GM20000 (cell line): ENCODE data around the gene PARN.

Source experiments
- DNase-seq: peaks from one replicate; pipeline ENCODE4 v3.0.0; 2012; ENCODE audit warnings: low spot score
- TF ChIP-seq, protein P1 (sequence below): IDR thresholded peaks from 2 replicates; pipeline ENCODE4 v1.5.1; 2012; ENCODE audit warnings: mild to moderate bottlenecking, control low read depth; ENCODE audit errors: extremely low read depth, missing control alignments

PARN gene

DNA sequence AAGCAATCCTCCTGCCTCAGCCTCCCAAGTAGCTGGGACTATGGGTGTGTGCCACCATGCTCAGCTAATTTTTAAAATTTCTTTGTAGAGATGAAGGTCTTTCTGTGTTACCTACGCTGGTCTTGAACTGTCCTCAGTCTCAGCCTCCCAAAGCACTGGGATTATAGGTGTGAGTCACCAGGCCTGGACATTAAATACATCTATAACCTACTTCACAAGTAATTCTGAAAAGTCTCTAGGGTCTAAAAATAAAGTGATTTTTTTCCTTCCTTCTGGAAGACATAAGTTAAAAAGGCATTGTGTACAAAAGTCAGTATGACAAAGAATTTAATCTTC lies 118.3 kb downstream of the PARN start:
- TF ChIP-seq, protein P1, sequence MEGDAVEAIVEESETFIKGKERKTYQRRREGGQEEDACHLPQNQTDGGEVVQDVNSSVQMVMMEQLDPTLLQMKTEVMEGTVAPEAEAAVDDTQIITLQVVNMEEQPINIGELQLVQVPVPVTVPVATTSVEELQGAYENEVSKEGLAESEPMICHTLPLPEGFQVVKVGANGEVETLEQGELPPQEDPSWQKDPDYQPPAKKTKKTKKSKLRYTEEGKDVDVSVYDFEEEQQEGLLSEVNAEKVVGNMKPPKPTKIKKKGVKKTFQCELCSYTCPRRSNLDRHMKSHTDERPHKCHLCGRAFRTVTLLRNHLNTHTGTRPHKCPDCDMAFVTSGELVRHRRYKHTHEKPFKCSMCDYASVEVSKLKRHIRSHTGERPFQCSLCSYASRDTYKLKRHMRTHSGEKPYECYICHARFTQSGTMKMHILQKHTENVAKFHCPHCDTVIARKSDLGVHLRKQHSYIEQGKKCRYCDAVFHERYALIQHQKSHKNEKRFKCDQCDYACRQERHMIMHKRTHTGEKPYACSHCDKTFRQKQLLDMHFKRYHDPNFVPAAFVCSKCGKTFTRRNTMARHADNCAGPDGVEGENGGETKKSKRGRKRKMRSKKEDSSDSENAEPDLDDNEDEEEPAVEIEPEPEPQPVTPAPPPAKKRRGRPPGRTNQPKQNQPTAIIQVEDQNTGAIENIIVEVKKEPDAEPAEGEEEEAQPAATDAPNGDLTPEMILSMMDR, result no peak
- no peak for DNase-seq

DNA sequence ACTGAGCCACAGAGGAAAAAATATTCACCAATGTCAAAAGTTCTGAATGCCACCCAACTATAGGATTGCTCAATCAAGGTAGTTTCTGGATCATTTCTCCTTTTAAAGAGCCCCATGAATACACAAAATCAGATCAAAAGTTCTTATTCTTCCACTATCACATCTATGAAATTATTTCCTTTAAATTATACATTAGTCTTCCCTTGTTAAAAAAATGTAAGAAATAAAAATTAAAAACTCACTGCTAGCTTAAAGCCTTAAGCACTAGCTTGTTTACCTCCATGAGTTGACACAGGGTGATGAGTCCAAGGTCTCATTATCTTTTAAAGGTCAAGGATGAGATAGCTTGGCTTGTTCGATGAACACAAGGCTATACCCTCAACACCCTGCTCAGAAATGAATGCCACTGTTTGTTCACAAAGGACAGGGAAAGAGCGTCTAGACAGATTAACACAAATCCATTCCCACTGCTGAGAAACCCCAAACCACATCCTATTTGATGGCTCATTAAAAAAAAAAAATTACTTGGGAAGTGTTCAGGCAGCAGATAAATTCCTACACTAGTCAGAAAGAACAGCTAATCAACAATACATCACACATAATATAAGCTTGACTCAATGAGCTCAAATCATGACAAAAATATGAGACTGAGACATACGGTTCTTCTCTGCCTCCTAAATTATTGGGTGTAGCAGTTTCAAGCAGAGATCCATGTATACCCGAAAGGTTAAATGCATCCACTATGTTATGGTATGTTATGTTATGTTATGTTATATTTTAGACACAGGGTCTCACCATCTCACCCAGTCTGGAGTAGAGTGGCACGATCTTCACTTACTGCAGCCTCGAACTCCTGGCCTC lies 118.9 kb downstream of the PARN start:
- no peak for DNase-seq
- TF ChIP-seq, protein P1, result no peak

- TF ChIP-seq, protein P1, result no peak
- DNase-seq, result no peak
Observed at GRCh38 chr16:14510581-14510938, 119.5 kb downstream of the PARN start.

GRCh38 chr16:14509675-14510132 lies 120.4 kb downstream of the PARN start:
- TF ChIP-seq, protein P1, result no peak
- no peak for DNase-seq

DNA sequence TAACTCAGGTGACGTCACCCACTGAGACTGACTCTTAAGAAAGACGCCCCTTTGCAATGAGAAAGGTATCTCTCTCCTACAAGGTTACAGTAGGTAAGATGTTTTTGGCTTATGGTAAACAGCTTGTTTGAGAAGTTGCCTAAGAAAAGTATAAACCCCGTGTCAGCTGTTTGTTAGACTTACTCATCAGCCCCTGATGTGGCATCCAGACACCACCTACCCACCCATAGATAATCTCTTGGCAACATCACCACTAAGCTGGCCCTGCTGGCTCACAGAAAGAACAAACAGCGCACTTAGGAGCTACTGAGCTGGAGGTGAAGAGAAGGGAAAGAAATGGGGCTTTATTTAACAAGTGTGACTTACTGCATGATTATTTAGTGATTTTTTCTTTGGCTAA lies 121.0 kb downstream of the PARN start:
- TF ChIP-seq, protein P1, result no peak
- DNase-seq, result no peak

GRCh38 chr16:14505846-14506245 lies 124.2 kb downstream of the PARN start:
- no peak for DNase-seq
- TF ChIP-seq, protein P1, result no peak

- DNase-seq, result peak; percentile 62
- TF ChIP-seq, protein P1, result no peak
Observed at GRCh38 chr16:14502932-14503741, 126.9 kb downstream of the PARN start.
